Measurements from ENCODE around the gene SLC25A39. TPM values are rescaled to one million over a fixed set of nuclear protein-coding genes. Genes with fewer than 3 reads are reported as not detected.

Gene SLC25A39
- total and polyA plus RNA-seq, 2 of the 13 experiments (the other 11 are each of a cell fraction or from before 2014, with no cell fraction given): 144 to 151 TPM

GRCh38 chr17:44279666-44280391 lies 44.8 kb downstream of the SLC25A39 start (continued):
- TF ChIP-seq CHCHD3 (CRISPR knock-in tag; IDR thresholded peaks at IDR 0.05): 0 out of 2 replicates have a peak, but pooled peaks have one; percentile 61
- 0 out of 2 replicates have a peak, but pooled peaks have one; percentile 68 for TF ChIP-seq ZHX1 (CRISPR knock-in tag; IDR thresholded peaks at IDR 0.05; ENCODE audit: low read depth)
- TF ChIP-seq SKIL (CRISPR knock-in tag; IDR thresholded peaks at IDR 0.05; ENCODE audit: borderline replicate concordance): peak; percentile 97
- peak; percentile 62; the same call in 1 of the 2 replicates for TF ChIP-seq AHDC1 (CRISPR knock-in tag; IDR thresholded peaks at IDR 0.05; ENCODE audit: borderline replicate concordance)
- peak; percentile 83 for TF ChIP-seq NR2C2 (CRISPR knock-in tag; IDR thresholded peaks at IDR 0.05; ENCODE audit: borderline replicate concordance)
- peak; percentile 62 for TF ChIP-seq UBTF (CRISPR knock-in tag; IDR thresholded peaks at IDR 0.05)
- peak; percentile 78; the same call in 1 of the 2 replicates for TF ChIP-seq PHF21A (CRISPR knock-in tag; IDR thresholded peaks at IDR 0.05)
- TF ChIP-seq HNF4A (CRISPR knock-in tag; IDR thresholded peaks at IDR 0.05): peak; percentile 37
- TF ChIP-seq NONO (IDR thresholded peaks at IDR 0.05): no peak
- 0 out of 2 replicates have a peak, but pooled peaks have one; percentile 36 for TF ChIP-seq NONO (CRISPR knock-in tag; conservative IDR thresholded peaks at IDR 0.05)
- 0 out of 2 replicates have a peak, but pooled peaks have one; percentile 59 for TF ChIP-seq ZNF230 (CRISPR knock-in tag; IDR thresholded peaks at IDR 0.05)
- peak; percentile 69 for TF ChIP-seq ELF1 (CRISPR knock-in tag; IDR thresholded peaks at IDR 0.05)
- no peak for TF ChIP-seq ZNF883 (CRISPR knock-in tag; IDR thresholded peaks at IDR 0.05; ENCODE audit: not compliant biosample characterization)
- peak; percentile 75 for TF ChIP-seq CREM (IDR thresholded peaks at IDR 0.05)
- no peak for TF ChIP-seq CREM (CRISPR knock-in tag; IDR thresholded peaks at IDR 0.05)
- peak; percentile 96 for TF ChIP-seq RARA (CRISPR knock-in tag; IDR thresholded peaks at IDR 0.05)
